SK-N-MC (cell line): Measurements from ENCODE around the gene PCDHA1.
"Not testable (repeated sequence)": the region's sequence is repeated elsewhere in the genome, so short reads cannot be mapped to it uniquely, and the experiment has no call there.

Experiments used
- EZH2 ChIP-seq: fragments of 200-600 bp; sonication (generic); IDR thresholded peaks from one replicate; pipeline ENCODE4 v1.6.1; 2017; ENCODE audit warnings: antibody characterized with exemption
- FOXP2 ChIP-seq: optimal IDR thresholded peaks from 2 replicates; pipeline ENCODE3; 2011; ENCODE audit warnings: mild to moderate bottlenecking, moderate library complexity; ENCODE audit not compliant: insufficient read depth; ENCODE audit errors: extremely low read length, control extremely low read depth
- POLR2AphosphoS5 ChIP-seq: IDR thresholded peaks from 2 replicates; pipeline ENCODE4 v1.6.1; 2012; ENCODE audit warnings: mild to moderate bottlenecking, low read depth, low read length, borderline replicate concordance

- not testable (repeated sequence) for TF ChIP-seq POLR2AphosphoS5, EZH2, FOXP2
These were observed 10.3 kb downstream of the PCDHA1 start for GRCh38 chr5:140796072-140796717.
